H9 (cell line): Measurements from ENCODE around the gene UGT1A8. TPM values are rescaled to one million over a fixed set of nuclear protein-coding genes. Genes with fewer than 3 reads are reported as not detected.
"Not testable (repeated sequence)": the region's sequence is repeated elsewhere in the genome, so short reads cannot be mapped to it uniquely, and the experiment has no call there.

ENCODE experiments used
- DNase-seq: peaks from one replicate; pipeline ENCODE4 v3.0.0-alpha.2; 2017
- H2AFZ ChIP-seq: one replicate; pipeline ENCODE4 v1.6.1; 2013; ENCODE audit warnings: mild to moderate bottlenecking, low read length, control low read depth, moderate library complexity
- H2AK5ac ChIP-seq: 2 replicates; pipeline ENCODE4 v1.6.1; 2013; ENCODE audit warnings: low read length, control low read depth, mixed read lengths; ENCODE audit not compliant: insufficient read length
- H2BK120ac ChIP-seq: one replicate; pipeline ENCODE4 v1.6.1; 2013; ENCODE audit warnings: low read depth, mild to moderate bottlenecking, low read length, control low read depth, inconsistent platforms; ENCODE audit not compliant: poor library complexity, severe bottlenecking
- H2BK12ac ChIP-seq: 2 replicates; pipeline ENCODE4 v1.6.1; 2013; ENCODE audit warnings: low read length, control low read depth, mixed read lengths, low read depth; ENCODE audit not compliant: insufficient read length
- H2BK15ac ChIP-seq: 2 replicates; pipeline ENCODE4 v1.6.1; 2013; ENCODE audit warnings: low read depth, low read length, control low read depth
- H2BK20ac ChIP-seq: one replicate; pipeline ENCODE4 v1.6.1; 2013; ENCODE audit warnings: low read depth, mild to moderate bottlenecking, low read length, control low read depth, inconsistent platforms; ENCODE audit not compliant: poor library complexity, severe bottlenecking
- H2BK5ac ChIP-seq: 2 replicates; pipeline ENCODE4 v1.6.1; 2013; ENCODE audit warnings: low read length, control low read depth, mixed read lengths; ENCODE audit not compliant: insufficient read length
- H3K14ac ChIP-seq: 2 replicates; pipeline ENCODE4 v1.6.1; 2013; ENCODE audit warnings: low read length, control low read depth; ENCODE audit not compliant: insufficient read depth
- H3K18ac ChIP-seq: 2 replicates; pipeline ENCODE4 v1.6.1; 2013; ENCODE audit warnings: low read depth, mild to moderate bottlenecking, mixed read lengths, low read length, control low read depth; ENCODE audit not compliant: insufficient read length
- H3K23ac ChIP-seq: 2 replicates; pipeline ENCODE4 v1.6.1; 2013; ENCODE audit warnings: low read length, control low read depth, mixed read lengths, low read depth; ENCODE audit not compliant: insufficient read length
- H3K23me2 ChIP-seq: 2 replicates; pipeline ENCODE4 v1.6.1; 2013; ENCODE audit warnings: low read depth, mild to moderate bottlenecking, mixed read lengths, low read length, control low read depth; ENCODE audit not compliant: insufficient read length, poor library complexity, severe bottlenecking
- H3K27ac ChIP-seq: 2 replicates; pipeline ENCODE4 v1.5.1; 2013; ENCODE audit warnings: low read length, control low read depth, mixed read lengths, low read depth; ENCODE audit not compliant: insufficient read length
- H3K27me3 ChIP-seq: 2 replicates; pipeline ENCODE4 v1.6.1; 2013; ENCODE audit warnings: low read length, control low read depth, inconsistent platforms; ENCODE audit not compliant: insufficient read depth
- H3K4ac ChIP-seq: 2 replicates; pipeline ENCODE4 v1.6.1; 2013; ENCODE audit warnings: low read depth, mild to moderate bottlenecking, control low read depth, inconsistent platforms, low read length, moderate library complexity
- H3K4me1 ChIP-seq: 2 replicates; pipeline ENCODE4 v1.6.1; 2013; ENCODE audit warnings: low read length, control low read depth, inconsistent platforms; ENCODE audit not compliant: insufficient read depth
- H3K4me2 ChIP-seq: 2 replicates; pipeline ENCODE4 v1.6.1; 2013; ENCODE audit warnings: low read length, control low read depth, mixed read lengths; ENCODE audit not compliant: insufficient read length, insufficient read depth
- H3K56ac ChIP-seq: 2 replicates; pipeline ENCODE4 v1.6.1; 2013; ENCODE audit warnings: low read depth, mild to moderate bottlenecking, mixed read lengths, low read length, control low read depth; ENCODE audit not compliant: insufficient read length
- H3K79me1 ChIP-seq: 2 replicates; pipeline ENCODE4 v1.6.1; 2013; ENCODE audit warnings: low read depth, mild to moderate bottlenecking, moderate library complexity, low read length, control low read depth, inconsistent platforms; ENCODE audit not compliant: insufficient read depth, poor library complexity, severe bottlenecking
- H3K79me2 ChIP-seq: 2 replicates; pipeline ENCODE4 v1.6.1; 2013; ENCODE audit warnings: low read length, control low read depth, inconsistent platforms; ENCODE audit not compliant: insufficient read depth
- H3K9ac ChIP-seq: 2 replicates; pipeline ENCODE4 v1.6.1; 2013; ENCODE audit warnings: low read length, control low read depth, mixed read lengths; ENCODE audit not compliant: insufficient read length; ENCODE audit errors: extremely low read depth
- H3K9me3 ChIP-seq: one replicate; pipeline ENCODE4 v1.6.1; 2013; ENCODE audit warnings: low read depth, low read length, inconsistent platforms; ENCODE audit not compliant: control insufficient read depth
- H3T11ph ChIP-seq: one replicate; pipeline ENCODE4 v1.6.1; 2013; ENCODE audit warnings: mild to moderate bottlenecking, low read length, control low read depth, inconsistent platforms
- H4K20me1 ChIP-seq: one replicate; pipeline ENCODE4 v1.6.1; 2013; ENCODE audit not compliant: control insufficient read depth, insufficient read length, insufficient read depth
- H4K5ac ChIP-seq: 2 replicates; pipeline ENCODE4 v1.6.1; 2013; ENCODE audit warnings: low read depth, mild to moderate bottlenecking, mixed read lengths, low read length, control low read depth; ENCODE audit not compliant: insufficient read length
- H4K8ac ChIP-seq: replicated peaks from 2 replicates; pipeline ENCODE4 v1.6.1; 2013; ENCODE audit warnings: low read length, control low read depth, mixed read lengths, low read depth; ENCODE audit not compliant: insufficient read length
- H4K91ac ChIP-seq: 2 replicates; pipeline ENCODE4 v1.6.1; 2013; ENCODE audit warnings: low read depth, mild to moderate bottlenecking, moderate library complexity, mixed read lengths, low read length, control low read depth; ENCODE audit not compliant: insufficient read length
- H3K27ac Mint-ChIP-seq, 3 experiments: 2 replicates in 2 of 3; 3 replicates in 1 of 3; pipeline ENCODE4 v1.8.0; 2020 to 2021; ENCODE audit warnings: mixed read lengths in 3 of 3, mild to moderate bottlenecking in 1 of 3, moderate library complexity in 1 of 3
- H3K27me3 Mint-ChIP-seq: 2 replicates; pipeline ENCODE4 v1.8.0; 2021; ENCODE audit warnings: low read depth, mild to moderate bottlenecking, moderate library complexity, mixed read lengths
- H3K36me3 Mint-ChIP-seq, 3 experiments: 2 replicates in 2 of 3; 3 replicates in 1 of 3; pipeline ENCODE4 v1.8.0; 2020 to 2021; ENCODE audit warnings: low read depth in 3 of 3, mixed read lengths in 3 of 3; ENCODE audit not compliant: insufficient read depth in 1 of 3
- H3K4me1 Mint-ChIP-seq, 2 experiments: 2 replicates each; pipeline ENCODE4 v1.8.0; 2020; ENCODE audit warnings: mixed read lengths in 2 of 2
- H3K4me3 Mint-ChIP-seq, 2 experiments: 2 replicates in 1 of 2; 3 replicates in 1 of 2; pipeline ENCODE4 v1.8.0; 2020 to 2021; ENCODE audit warnings: mild to moderate bottlenecking in 2 of 2, mixed read lengths in 2 of 2, moderate library complexity in 1 of 2
- H3K9me3 Mint-ChIP-seq, 2 experiments: 2 replicates in 1 of 2; 3 replicates in 1 of 2; pipeline ENCODE4 v1.8.0; 2020; ENCODE audit warnings: mild to moderate bottlenecking in 2 of 2, mixed read lengths in 2 of 2, moderate library complexity in 1 of 2
- WGBS: extraction: QIAGEN DNeasy Blood & Tissue Kit; methylation state at CpG from one replicate; pipeline ENCODE4 v1.1.7; 2013; ENCODE audit warnings: missing lambda C conversion rate, low lambda C conversion rate, mixed read lengths; ENCODE audit not compliant: insufficient read length; ENCODE audit errors: extremely low coverage; 5-methylcytosine and 5-hydroxymethylcytosine counted together
- long read RNA-seq: library from polyadenylated mRNA; unstranded; transcript quantifications from one replicate; pipeline ENCODE4 v2.0.0, GENCODE V29; 2020
- total RNA-seq: library from RNA; stranded (reverse); gene quantifications from 2 replicates; pipeline ENCODE4 v1.2.1, GENCODE V29; 2021

UGT1A8 gene
- not detected in 2 replicates for total RNA-seq
- long read RNA-seq = 0 reads

DNA sequence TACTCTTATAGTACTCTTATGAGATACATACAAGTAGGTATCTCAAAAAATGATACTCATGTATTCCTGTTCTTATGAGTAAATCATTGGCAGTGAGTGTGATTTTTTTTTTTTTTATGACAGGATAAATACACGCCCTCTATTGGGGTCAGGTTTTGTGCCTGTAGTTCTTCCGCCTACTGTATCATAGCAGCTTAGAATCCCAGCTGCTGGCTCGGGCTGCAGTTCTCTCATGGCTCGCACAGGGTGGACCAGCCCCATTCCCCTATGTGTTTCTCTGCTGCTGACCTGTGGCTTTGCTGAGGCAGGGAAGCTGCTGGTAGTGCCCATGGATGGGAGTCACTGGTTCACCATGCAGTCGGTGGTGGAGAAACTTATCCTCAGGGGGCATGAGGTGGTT is at the start of gene UGT1A8:
Gene UGT1A8 (plus strand): TSS at position 158 of the 400 bp plus-strand sequence. CDS start 75 bp downstream, at position 233.
- H3K9me3 Mint-ChIP-seq = peaks cover 29 to 45% of the 10 kb centered on the region in 2 experiments
- H3K79me1 ChIP-seq = not testable (repeated sequence)

More for the DNA sequence above, at the start of gene UGT1A8:
- not testable (repeated sequence) for H4K91ac ChIP-seq, H2AK5ac ChIP-seq, H4K20me1 ChIP-seq, H2BK20ac ChIP-seq, H3K18ac ChIP-seq, H3K14ac ChIP-seq, H3K9me3 ChIP-seq, H3K4me1 Mint-ChIP-seq, H3K4me1 ChIP-seq, H2BK120ac ChIP-seq, H3K9ac ChIP-seq, H2BK5ac ChIP-seq, H3K4ac ChIP-seq, H3K79me2 ChIP-seq, H3T11ph ChIP-seq, H3K4me2 ChIP-seq, H4K8ac ChIP-seq, H3K27ac Mint-ChIP-seq, H3K23ac ChIP-seq, H4K5ac ChIP-seq, H3K56ac ChIP-seq, H3K27ac ChIP-seq, H2BK12ac ChIP-seq, H3K36me3 Mint-ChIP-seq, H3K4me3 Mint-ChIP-seq, H3K23me2 ChIP-seq, DNase-seq, H3K27me3 ChIP-seq, H2AFZ ChIP-seq, H2BK15ac ChIP-seq
- no CpG with 5 or more reads among the region's 5 CpGs for whole genome bisulfite sequencing
- peaks cover 13% of the 10 kb centered on the region for H3K27me3 Mint-ChIP-seq
